Fibroblast of villous mesenchyme (primary cell): ENCODE data around the gene GPATCH2. TPM values are rescaled to one million over a fixed set of nuclear protein-coding genes. Genes with fewer than 3 reads are reported as not detected.
"Not testable (repeated sequence)": the region's sequence is repeated elsewhere in the genome, so short reads cannot be mapped to it uniquely, and the experiment has no call there.

Experiments
- DNase-seq: peaks from one replicate; pipeline ENCODE4 v3.0.0-alpha.2; 2010; ENCODE audit warnings: low read depth
- H3K4me3 ChIP-seq: 2 replicates; pipeline ENCODE4 v1.5.1; 2011; ENCODE audit warnings: low read depth, mild to moderate bottlenecking, low read length
- total RNA-seq: library from RNA; depleted of rRNA; stranded (reverse); fragments of >200 nt; gene quantifications from 2 replicates; pipeline ENCODE4 v1.2.3, GENCODE V29; 2012
- TF ChIP-seq, protein P1 (sequence below): IDR thresholded peaks from 2 replicates; pipeline ENCODE4 v1.5.1; 2012; ENCODE audit warnings: low read depth, mild to moderate bottlenecking, low read length; ENCODE audit not compliant: insufficient read depth

The GPATCH2 gene
- total RNA-seq, 1 donor = 28.1 TPM

GRCh38 chr1:217586586-217586985 lies 44.3 kb downstream of the GPATCH2 start:
- no peak overlapping the region for H3K4me3 ChIP-seq
- TF ChIP-seq, protein P1, sequence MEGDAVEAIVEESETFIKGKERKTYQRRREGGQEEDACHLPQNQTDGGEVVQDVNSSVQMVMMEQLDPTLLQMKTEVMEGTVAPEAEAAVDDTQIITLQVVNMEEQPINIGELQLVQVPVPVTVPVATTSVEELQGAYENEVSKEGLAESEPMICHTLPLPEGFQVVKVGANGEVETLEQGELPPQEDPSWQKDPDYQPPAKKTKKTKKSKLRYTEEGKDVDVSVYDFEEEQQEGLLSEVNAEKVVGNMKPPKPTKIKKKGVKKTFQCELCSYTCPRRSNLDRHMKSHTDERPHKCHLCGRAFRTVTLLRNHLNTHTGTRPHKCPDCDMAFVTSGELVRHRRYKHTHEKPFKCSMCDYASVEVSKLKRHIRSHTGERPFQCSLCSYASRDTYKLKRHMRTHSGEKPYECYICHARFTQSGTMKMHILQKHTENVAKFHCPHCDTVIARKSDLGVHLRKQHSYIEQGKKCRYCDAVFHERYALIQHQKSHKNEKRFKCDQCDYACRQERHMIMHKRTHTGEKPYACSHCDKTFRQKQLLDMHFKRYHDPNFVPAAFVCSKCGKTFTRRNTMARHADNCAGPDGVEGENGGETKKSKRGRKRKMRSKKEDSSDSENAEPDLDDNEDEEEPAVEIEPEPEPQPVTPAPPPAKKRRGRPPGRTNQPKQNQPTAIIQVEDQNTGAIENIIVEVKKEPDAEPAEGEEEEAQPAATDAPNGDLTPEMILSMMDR = no peak
- DNase-seq = peak; percentile 60

DNA sequence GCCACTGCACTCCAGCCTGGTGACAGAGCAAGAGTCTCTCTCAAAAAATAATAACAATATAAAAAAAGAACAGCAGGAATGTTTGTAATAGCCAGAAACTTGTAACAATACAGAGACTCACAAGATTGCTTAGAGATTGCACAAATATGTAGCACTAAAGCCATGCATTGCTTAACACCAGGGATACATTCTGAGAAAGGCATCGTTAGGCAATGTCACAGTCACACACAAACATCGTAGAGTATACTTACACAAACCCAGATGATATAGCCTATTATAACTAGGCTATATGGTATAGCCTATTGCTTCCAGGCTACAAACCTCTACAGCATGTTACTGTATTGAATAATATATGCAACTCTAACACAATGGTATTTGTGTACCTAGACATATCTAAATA lies 45.3 kb downstream of the GPATCH2 start:
- peak; percentile 66 for DNase-seq
- H3K4me3 ChIP-seq = no peak overlapping the region
- TF ChIP-seq, protein P1 = no peak

- not testable (repeated sequence) for DNase-seq
These were observed 46.5 kb downstream of the GPATCH2 start for GRCh38 chr1:217584286-217584811.

DNA sequence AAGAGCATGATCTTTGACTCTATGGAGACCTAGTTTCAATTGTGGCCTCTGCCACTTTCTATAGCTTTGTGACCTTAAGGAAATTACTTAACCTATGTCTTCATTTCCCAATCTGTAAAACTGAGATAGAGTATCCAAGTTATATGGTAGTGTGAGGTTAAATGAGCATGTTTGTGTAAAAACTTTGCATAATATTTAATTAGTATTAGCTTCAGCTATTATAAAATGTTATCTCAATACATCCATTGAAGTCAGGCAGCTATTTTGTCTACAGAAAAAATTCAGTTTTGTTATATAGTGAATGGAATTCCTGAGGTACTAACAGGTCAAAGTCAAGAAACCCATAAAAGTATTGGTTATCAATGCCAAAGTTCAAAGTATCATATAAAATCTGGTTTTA lies 53.6 kb downstream of the GPATCH2 start:
- DNase-seq = no peak
- no peak overlapping the region for H3K4me3 ChIP-seq

More at GRCh38 chr1:217584286-217584811, 46.5 kb downstream of the GPATCH2 start:
- H3K4me3 ChIP-seq = not testable (repeated sequence)

GRCh38 chr1:217574265-217574949 lies 56.5 kb downstream of the GPATCH2 start:
- TF ChIP-seq, protein P1 = no peak
- no peak overlapping the region for H3K4me3 ChIP-seq
- DNase-seq = no peak

More for the DNA sequence above, 53.6 kb downstream of the GPATCH2 start:
- TF ChIP-seq, protein P1 = no peak

DNA sequence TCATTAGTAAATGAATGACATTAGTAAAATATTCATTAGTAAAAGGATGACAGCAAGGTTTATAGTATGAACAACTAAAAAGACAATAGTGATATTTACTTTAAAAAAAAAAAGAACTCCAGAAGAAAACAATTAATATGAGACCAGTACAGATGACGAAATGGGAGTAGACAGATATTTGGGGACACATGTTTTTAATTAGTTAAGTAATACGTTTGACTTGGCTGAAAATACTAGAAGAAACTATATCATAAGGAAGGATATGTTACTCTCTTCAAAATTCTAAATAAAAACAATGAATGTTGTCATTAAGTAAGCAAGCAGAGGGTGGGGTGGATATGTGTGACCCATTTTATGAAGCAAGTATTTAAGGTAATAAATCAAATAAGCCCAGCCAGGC lies 61.9 kb downstream of the GPATCH2 start:
- no peak overlapping the region for H3K4me3 ChIP-seq
- TF ChIP-seq, protein P1 = no peak
- DNase-seq = peak; percentile 59

DNA sequence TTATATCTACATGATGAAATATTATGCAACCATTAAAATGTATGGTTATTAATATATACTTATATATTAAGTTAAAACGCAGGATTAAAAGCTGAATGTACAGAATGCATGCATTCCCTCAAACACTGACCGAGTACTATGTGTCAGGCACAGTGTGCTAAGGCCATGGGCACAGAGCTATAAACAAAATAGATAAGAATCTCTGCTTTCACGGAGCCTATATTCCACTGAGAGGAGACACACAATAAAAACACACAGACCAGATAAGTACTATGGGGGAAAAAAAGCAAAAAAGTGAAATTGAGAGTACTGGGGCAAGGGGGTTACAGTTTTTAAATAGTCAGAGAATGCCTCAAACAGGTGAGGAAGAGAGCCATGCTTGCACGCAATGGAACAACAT lies 62.7 kb downstream of the GPATCH2 start:
- TF ChIP-seq, protein P1 = no peak
- no peak overlapping the region for H3K4me3 ChIP-seq
- peak; percentile 13 for DNase-seq
